T-helper 1 cell (primary cell): ENCODE results near the gene TEX44.
A peak's percentile ranks its signal among the peaks of the same experiment; 100 is the strongest.

Source experiments
- DNase-seq, 5 donors: peaks; one replicate each; pipeline ENCODE4 v3.0.0-alpha.2; 2012 to 2020

TEX44 gene

GRCh38 chr2:231605607-231606091 lies 13.0 kb downstream of the TEX44 start:
- DNase-seq = no peak

GRCh38 chr2:231606941-231607340 lies 14.3 kb downstream of the TEX44 start:
- no peak for DNase-seq

- peak in 1 of 5 donors; percentile 48 for DNase-seq
Measured at GRCh38 chr2:231611273-231612108, 18.8 kb downstream of the TEX44 start.

GRCh38 chr2:231612109-231612455 lies 19.4 kb downstream of the TEX44 start:
- no peak for DNase-seq

GRCh38 chr2:231612456-231613330 lies 20.0 kb downstream of the TEX44 start:
- peak; percentile 70 to 92 (median 80) for DNase-seq

- no peak for DNase-seq
Measured at GRCh38 chr2:231613331-231613662, 20.6 kb downstream of the TEX44 start.

GRCh38 chr2:231613663-231614558 lies 21.2 kb downstream of the TEX44 start:
- peak; percentile 37 to 90 (median 42) for DNase-seq

- DNase-seq = peak in 1 of 5 donors; percentile 45
Measured at GRCh38 chr2:231614559-231615057, 21.9 kb downstream of the TEX44 start.

- no peak for DNase-seq
Measured at GRCh38 chr2:231615058-231615671, 22.5 kb downstream of the TEX44 start.

GRCh38 chr2:231616296-231616695 lies 23.6 kb downstream of the TEX44 start:
- DNase-seq = no peak

- DNase-seq = no peak
Measured at GRCh38 chr2:231617059-231617926, 24.6 kb downstream of the TEX44 start.

- DNase-seq = peak in 1 of 5 donors; percentile 37
Measured at GRCh38 chr2:231621051-231621879, 28.6 kb downstream of the TEX44 start.

GRCh38 chr2:231622963-231623362 lies 30.3 kb downstream of the TEX44 start:
- DNase-seq = no peak

- no peak for DNase-seq
Measured at GRCh38 chr2:231626449-231626848, 33.8 kb downstream of the TEX44 start.

- DNase-seq = no peak
Measured at GRCh38 chr2:231627384-231628120, 34.9 kb downstream of the TEX44 start.

GRCh38 chr2:231632559-231633142 lies 40.0 kb downstream of the TEX44 start:
- DNase-seq = no peak

- DNase-seq = no peak
Measured at GRCh38 chr2:231633241-231633976, 40.7 kb downstream of the TEX44 start.

GRCh38 chr2:231634412-231634811 lies 41.7 kb downstream of the TEX44 start:
- no peak for DNase-seq
